ENCODE data around the gene XPO6.

XPO6 gene

GRCh38 chr16:28250999-28251398 is 39.2 kb upstream of the XPO6 start:
- POLR2A ChIA-PET = no interaction called here
- Histone ChIP-seq H3K27ac (ENCODE audit: extremely low read depth, low read depth, low read length) (no peak overlapping the region), H3K4me3 (ENCODE audit: low read depth, low read length) (no peak overlapping the region), H3K9me3 (ENCODE audit: control insufficient read depth, insufficient read depth, low read depth, low read length) (no peaks in the 10 kb centered on the region; the same call in 1 of the 2 replicates), H3K4me1 (ENCODE audit: control insufficient read depth, insufficient read depth, low read length) (no peaks in the 10 kb centered on the region), H3K36me3 (ENCODE audit: control insufficient read depth in 2 of 2, insufficient read depth in 1 of 2, low read length in 2 of 2) (no peaks in the 10 kb centered on the region)
- CTCF ChIA-PET = no interaction called here
- TF ChIP-seq ZNF274 (IDR thresholded peaks at IDR 0.05; ENCODE audit: low read length) (no peak), ZNF274 (tag by site-specific recombination; IDR thresholded peaks at IDR 0.05; ENCODE audit: borderline replicate concordance) (no peak), ZNF211 (tag by site-specific recombination; IDR thresholded peaks at IDR 0.05; ENCODE audit: low read depth) (no peak), ZNF623 (tag by site-specific recombination; IDR thresholded peaks at IDR 0.05) (no peak), MZF1 (tag by site-specific recombination; IDR thresholded peaks at IDR 0.05; ENCODE audit: borderline replicate concordance) (no peak), ZNF626 (tag by site-specific recombination; IDR thresholded peaks at IDR 0.05) (no peak), PATZ1 (tag by site-specific recombination; IDR thresholded peaks at IDR 0.05) (no peak), ZNF138 (tag by site-specific recombination; IDR thresholded peaks at IDR 0.05; ENCODE audit: borderline replicate concordance) (no peak), SALL2 (tag by site-specific recombination; IDR thresholded peaks at IDR 0.05; ENCODE audit: borderline replicate concordance) (no peak), YY1 (tag by site-specific recombination; IDR thresholded peaks at IDR 0.05) (no peak), ZNF561 (tag by site-specific recombination; IDR thresholded peaks at IDR 0.05; ENCODE audit: borderline replicate concordance) (no peak), INSM2 (tag by site-specific recombination; IDR thresholded peaks at IDR 0.05) (no peak), ZNF280C (tag by site-specific recombination; IDR thresholded peaks at IDR 0.05) (no peak), ZNF354C (tag by site-specific recombination; IDR thresholded peaks at IDR 0.05; ENCODE audit: borderline replicate concordance, low read depth) (no peak), EGR2 (tag by site-specific recombination; IDR thresholded peaks at IDR 0.05; ENCODE audit: low read depth) (no peak), ATF2 (tag by site-specific recombination; IDR thresholded peaks at IDR 0.05; ENCODE audit: low read depth) (no peak), ZNF398 (tag by site-specific recombination; IDR thresholded peaks at IDR 0.05) (no peak), CTCF (tag by site-specific recombination; IDR thresholded peaks at IDR 0.05) (no peak), ZNF707 (tag by site-specific recombination; IDR thresholded peaks at IDR 0.05) (no peak), ZNF184 (tag by site-specific recombination; IDR thresholded peaks at IDR 0.05) (no peak)

Measured in HEK293 (cell line).